Stimulated activated CD4-positive, alpha-beta T cell treated with anti-CD3 and anti-CD28 coated beads, Interleukin-2, amount 100 ng/mL, for 24 hours (primary cell): Measurements from ENCODE around the gene MICU1.
"Not testable (repeated sequence)": the region's sequence is repeated elsewhere in the genome, so short reads cannot be mapped to it uniquely, and the experiment has no call there.

ENCODE experiments used
- DNase-seq, 2 donors: peaks; one replicate each; pipeline ENCODE4 v3.0.0-alpha.2; 2020

MICU1 gene

GRCh38 chr10:72375585-72375984 lies 250.3 kb downstream of the MICU1 start:
- DNase-seq = no peak

- DNase-seq = no peak
These were observed 250.7 kb downstream of the MICU1 start for GRCh38 chr10:72375173-72375572.

- no peak for DNase-seq
These were observed 255.6 kb downstream of the MICU1 start for GRCh38 chr10:72370201-72370722.

GRCh38 chr10:72367301-72367960 lies 258.4 kb downstream of the MICU1 start:
- no peak for DNase-seq

GRCh38 chr10:72365106-72365895 lies 260.6 kb downstream of the MICU1 start:
- no peak for DNase-seq

- DNase-seq = peak; percentile 87
These were observed 261.6 kb downstream of the MICU1 start for GRCh38 chr10:72364239-72364777.

- DNase-seq = no peak
These were observed 268.9 kb downstream of the MICU1 start for GRCh38 chr10:72356987-72357386.

GRCh38 chr10:72356115-72356514 lies 269.8 kb downstream of the MICU1 start:
- no peak for DNase-seq

GRCh38 chr10:72355214-72355555 lies 270.7 kb downstream of the MICU1 start:
- DNase-seq = no peak

GRCh38 chr10:72354356-72355213 lies 271.3 kb downstream of the MICU1 start, which contains the start of gene DNAJB12:
TSS of gene DNAJB12 (minus strand) at chr10:72354919. CDS start at chr10:72354897, 22 bp downstream.
- DNase-seq = peak; percentile 89 to 90

- no peak for DNase-seq
These were observed 271.9 kb downstream of the MICU1 start for GRCh38 chr10:72353965-72354355.

- no peak for DNase-seq
These were observed 272.6 kb downstream of the MICU1 start for GRCh38 chr10:72353028-72353964.

- DNase-seq = no peak
These were observed 274.4 kb downstream of the MICU1 start for GRCh38 chr10:72351479-72351878.

GRCh38 chr10:72349438-72349837 lies 276.4 kb downstream of the MICU1 start:
- no peak for DNase-seq

- no peak for DNase-seq
These were observed 277.6 kb downstream of the MICU1 start for GRCh38 chr10:72348282-72348681.

- DNase-seq = not testable (repeated sequence)
These were observed 279.8 kb downstream of the MICU1 start for GRCh38 chr10:72346117-72346516.

- DNase-seq = peak; percentile 29
These were observed 280.9 kb downstream of the MICU1 start for GRCh38 chr10:72344932-72345331.

GRCh38 chr10:72342911-72343310 lies 283.0 kb downstream of the MICU1 start:
- DNase-seq = no peak

- DNase-seq = peak; percentile 83 to 86
These were observed 285.2 kb downstream of the MICU1 start for GRCh38 chr10:72340510-72341261.

- no peak for DNase-seq
These were observed 287.7 kb downstream of the MICU1 start for GRCh38 chr10:72338180-72338579.

GRCh38 chr10:72337722-72338121 lies 288.2 kb downstream of the MICU1 start:
- no peak for DNase-seq
